T follicular helper cell (primary cell): ENCODE measurements around the gene UBA3.

ENCODE experiments used
- DNase-seq: peaks from one replicate; pipeline ENCODE4 v3.0.0-alpha.2; 2020; ENCODE audit warnings: low read depth

The UBA3 gene

GRCh38 chr3:69099576-69099975 lies 19.4 kb upstream of the UBA3 start:
- no peak for DNase-seq

- DNase-seq, result no peak
These were observed 17.4 kb upstream of the UBA3 start for GRCh38 chr3:69097407-69098086.

- no peak for DNase-seq
These were observed 16.1 kb upstream of the UBA3 start for GRCh38 chr3:69096299-69096698.

- no peak for DNase-seq
These were observed 15.5 kb upstream of the UBA3 start for GRCh38 chr3:69095636-69096035.

- DNase-seq, result no peak
These were observed 14.5 kb upstream of the UBA3 start for GRCh38 chr3:69094467-69095205.

GRCh38 chr3:69092030-69092516 lies 11.9 kb upstream of the UBA3 start:
- no peak for DNase-seq

- DNase-seq, result no peak
These were observed 11.3 kb upstream of the UBA3 start for GRCh38 chr3:69091389-69092029.

- no peak for DNase-seq
These were observed 9.9 kb upstream of the UBA3 start for GRCh38 chr3:69090021-69090420.

GRCh38 chr3:69088063-69088462 lies 7.9 kb upstream of the UBA3 start:
- no peak for DNase-seq

GRCh38 chr3:69087030-69087791 lies 7.0 kb upstream of the UBA3 start:
- DNase-seq, result no peak

- peak; percentile 54 for DNase-seq
These were observed 5.9 kb upstream of the UBA3 start for GRCh38 chr3:69085833-69086722.

GRCh38 chr3:69085168-69085832 lies 5.1 kb upstream of the UBA3 start:
- no peak for DNase-seq

- DNase-seq, result peak; percentile 87
These were observed 4.4 kb upstream of the UBA3 start, which contains the start of gene ARL6IP5 for GRCh38 chr3:69084326-69085167. Gene ARL6IP5, plus strand, starts transcription at chr3:69084937. Its CDS starts 111 bp downstream, at chr3:69085048.

- DNase-seq, result peak; percentile 43
These were observed 2.6 kb upstream of the UBA3 start for GRCh38 chr3:69082805-69083204.

- DNase-seq, result no peak
These were observed 2.2 kb upstream of the UBA3 start for GRCh38 chr3:69082361-69082760.

GRCh38 chr3:69081583-69082262 lies 1.6 kb upstream of the UBA3 start:
- no peak for DNase-seq

GRCh38 chr3:69079269-69080159 lies 651 bp downstream of the UBA3 start:
- DNase-seq, result no peak

GRCh38 chr3:69072928-69073327 lies 7.2 kb downstream of the UBA3 start:
- DNase-seq, result no peak
